GM15510 (cell line): ENCODE measurements around the gene KCMF1.

Source experiments
- POLR2A ChIP-seq: IDR thresholded peaks from 3 replicates; pipeline ENCODE4 v1.6.1; 2011; ENCODE audit warnings: borderline replicate concordance; ENCODE audit not compliant: insufficient read length; ENCODE audit errors: extremely low read depth

Gene KCMF1

DNA sequence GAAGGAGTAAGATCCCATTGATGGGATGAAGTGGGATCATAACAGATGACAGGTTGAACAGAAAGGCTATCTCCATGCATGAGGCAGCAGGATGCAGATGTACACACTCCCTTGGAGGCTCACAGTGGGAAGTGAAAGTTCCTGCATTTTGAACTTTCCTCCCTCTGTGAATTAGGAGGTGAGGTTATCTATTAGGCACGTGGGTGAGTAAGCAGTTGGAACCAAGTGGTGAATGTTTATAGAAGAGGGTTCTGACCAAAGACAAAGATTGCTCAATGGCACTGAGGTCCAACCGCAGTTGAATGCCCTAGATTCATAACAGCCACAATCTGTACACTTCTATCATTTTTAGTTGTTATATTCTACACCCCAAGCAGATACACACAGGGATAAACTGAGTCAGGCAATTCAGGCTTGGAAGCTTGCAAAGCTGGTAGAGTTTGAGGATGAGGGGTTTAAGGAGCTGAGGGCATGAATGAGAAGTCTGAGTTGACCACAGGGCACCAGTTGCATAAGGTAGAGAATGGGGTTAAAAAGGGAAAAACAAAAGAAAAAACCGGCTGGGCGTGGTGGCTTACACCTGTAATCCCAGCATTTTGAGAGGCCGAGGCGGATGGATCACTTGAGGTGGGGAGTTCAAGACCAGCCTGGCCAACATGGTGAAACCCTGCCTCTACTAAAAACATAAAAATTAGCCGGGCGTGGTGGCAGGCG is 7.1 kb upstream of the KCMF1 start:
- no peak for TF ChIP-seq POLR2A

DNA sequence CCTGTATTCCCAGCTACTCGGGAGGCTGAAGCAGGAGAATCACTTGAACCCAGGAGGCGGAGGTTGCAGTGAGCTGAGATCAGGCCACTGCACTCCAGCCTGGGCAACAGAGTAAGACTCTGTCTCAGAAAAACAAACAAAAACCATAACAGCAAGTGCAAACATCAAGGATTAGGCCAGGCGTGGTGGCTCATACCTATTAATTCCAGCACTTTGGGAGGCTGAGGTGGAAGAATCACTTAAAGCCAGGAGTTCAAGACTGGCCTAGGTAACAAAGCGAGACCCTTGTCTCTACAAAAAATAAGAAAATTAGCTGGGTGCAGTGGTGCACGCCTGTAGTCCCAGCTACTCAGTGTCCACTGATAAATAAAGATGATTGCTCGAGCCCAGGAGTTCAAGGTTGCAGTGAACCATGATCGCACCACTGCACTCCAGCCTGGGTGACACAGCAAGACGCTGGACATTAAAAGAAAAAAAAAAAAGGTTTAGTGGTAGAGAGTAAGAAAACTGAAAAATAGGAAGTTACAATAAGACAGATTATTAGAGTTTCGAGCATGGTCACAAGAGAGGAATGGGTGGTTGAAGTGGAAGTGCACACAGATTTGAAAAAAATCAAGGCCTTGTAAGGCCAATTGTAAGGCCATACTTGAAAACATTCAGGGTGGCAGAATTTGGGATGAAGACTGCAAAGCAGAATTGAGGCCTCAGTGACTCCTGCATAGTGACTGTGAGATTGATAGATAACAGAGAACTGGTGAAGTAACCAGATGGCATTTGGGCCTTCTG is 6.4 kb upstream of the KCMF1 start:
- no peak for TF ChIP-seq POLR2A

- TF ChIP-seq POLR2A = no peak
Measured at GRCh38 chr2:84965192-84965516, 5.8 kb upstream of the KCMF1 start.

- TF ChIP-seq POLR2A = no peak
Measured at GRCh38 chr2:84965827-84966226, 5.1 kb upstream of the KCMF1 start.

GRCh38 chr2:84966731-84967130 is 4.2 kb upstream of the KCMF1 start:
- TF ChIP-seq POLR2A = no peak

- TF ChIP-seq POLR2A = no peak
Measured at GRCh38 chr2:84969511-84970209, 1.3 kb upstream of the KCMF1 start.

DNA sequence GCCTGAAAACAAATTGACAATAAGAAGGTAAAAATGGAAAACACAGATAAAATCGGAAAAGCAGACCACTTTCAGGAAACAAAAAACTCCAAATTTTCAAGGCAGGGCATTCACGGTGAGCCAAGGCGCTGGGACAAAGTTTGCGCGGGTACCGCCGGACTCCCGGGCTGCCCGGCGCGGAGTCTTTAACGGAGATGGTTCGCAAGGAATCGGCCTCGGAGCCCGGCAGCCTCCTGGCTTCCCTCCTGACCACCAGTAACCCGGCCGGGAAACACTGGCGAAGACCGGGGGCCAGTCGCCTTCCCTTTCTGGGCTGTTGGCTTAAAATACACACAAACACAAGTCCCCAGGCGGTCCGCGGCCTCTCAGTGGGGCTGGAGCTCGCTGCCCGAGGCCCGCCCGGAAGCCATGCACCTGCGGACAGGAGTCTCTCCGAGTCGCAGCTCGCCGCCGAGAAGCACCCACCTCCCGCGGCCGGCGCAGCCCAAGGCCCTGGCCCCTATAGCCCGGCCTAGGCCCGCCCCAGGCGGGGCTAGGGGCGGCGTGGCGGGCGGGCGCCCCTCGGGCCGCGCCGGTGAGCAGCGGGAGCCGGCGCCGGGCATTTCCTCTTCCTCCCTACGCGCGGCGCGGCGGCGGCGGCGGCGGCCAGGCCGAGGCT is 622 bp upstream of the KCMF1 start:
- TF ChIP-seq POLR2A = peak; percentile 71

GRCh38 chr2:84971510-84972206 is 697 bp downstream of the KCMF1 start:
- TF ChIP-seq POLR2A = no peak

DNA sequence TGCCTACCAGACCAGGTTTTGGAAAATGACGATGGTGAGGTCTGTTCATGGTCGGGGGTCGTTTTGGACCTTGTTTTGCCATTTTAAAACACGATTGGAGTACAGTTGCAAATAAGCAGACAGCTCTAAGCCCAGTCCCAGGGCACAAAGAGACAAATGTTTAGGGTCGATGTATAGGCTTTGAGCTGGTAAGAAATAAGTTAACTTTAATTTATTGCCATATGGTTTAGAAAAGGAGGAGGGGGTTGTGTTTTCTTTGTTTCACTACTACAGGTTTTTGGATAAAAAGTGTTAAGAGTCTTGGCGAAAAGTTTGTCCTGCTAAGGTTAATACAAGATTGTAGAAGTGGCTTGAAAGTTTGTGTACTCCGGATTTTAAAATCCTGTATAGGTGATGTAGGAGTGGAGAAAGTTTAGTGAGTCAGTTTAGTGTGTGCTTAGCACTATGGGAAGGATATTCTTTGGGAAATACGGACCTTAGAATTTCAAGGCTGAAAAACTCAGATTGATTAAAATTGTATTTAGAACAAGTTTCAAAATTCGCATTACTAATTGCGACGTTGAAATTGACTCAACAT is 1.3 kb downstream of the KCMF1 start:
- TF ChIP-seq POLR2A = no peak

DNA sequence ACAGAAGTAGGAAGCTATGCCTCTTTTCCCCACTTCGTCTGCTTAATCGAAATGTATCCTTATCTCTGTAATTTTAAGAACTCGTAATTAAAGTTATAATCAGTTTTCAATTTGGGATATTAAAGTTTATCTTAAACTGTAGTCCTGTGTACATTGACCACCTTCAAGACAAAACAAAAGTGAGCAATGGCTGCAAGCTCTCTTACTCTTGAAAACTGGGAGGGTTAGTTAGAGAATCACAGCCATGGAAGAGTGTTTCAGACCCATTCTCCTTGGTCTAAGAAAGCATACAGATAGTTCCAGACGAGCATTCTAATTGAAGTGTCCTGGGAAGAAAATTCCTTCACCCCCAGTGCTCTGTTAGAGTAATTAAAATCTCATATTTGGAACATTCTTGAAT is 2.0 kb downstream of the KCMF1 start:
- no peak for TF ChIP-seq POLR2A

- no peak for TF ChIP-seq POLR2A
Measured at GRCh38 chr2:84980263-84980983, 9.5 kb downstream of the KCMF1 start.

DNA sequence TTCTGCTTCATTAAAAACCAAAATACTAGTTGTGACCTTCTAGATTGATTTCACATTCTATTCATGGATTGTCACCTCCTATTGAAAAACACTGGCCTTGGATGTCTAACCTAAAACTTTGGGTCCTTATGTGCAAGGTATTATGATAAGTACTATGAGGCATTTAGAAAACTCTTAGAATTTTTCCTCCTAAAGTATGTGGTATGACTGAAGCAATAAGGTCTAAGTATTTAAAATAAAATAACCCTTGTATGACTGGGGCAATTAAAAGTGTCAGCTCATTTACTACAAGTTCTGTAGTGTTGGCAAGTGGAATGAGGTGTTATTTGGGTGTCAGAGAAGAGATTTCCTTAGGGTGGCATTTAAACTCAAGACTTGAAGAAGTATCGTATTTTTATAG is 15.1 kb downstream of the KCMF1 start:
- no peak for TF ChIP-seq POLR2A

- TF ChIP-seq POLR2A = no peak
Measured at GRCh38 chr2:84989422-84989821, 18.5 kb downstream of the KCMF1 start.

DNA sequence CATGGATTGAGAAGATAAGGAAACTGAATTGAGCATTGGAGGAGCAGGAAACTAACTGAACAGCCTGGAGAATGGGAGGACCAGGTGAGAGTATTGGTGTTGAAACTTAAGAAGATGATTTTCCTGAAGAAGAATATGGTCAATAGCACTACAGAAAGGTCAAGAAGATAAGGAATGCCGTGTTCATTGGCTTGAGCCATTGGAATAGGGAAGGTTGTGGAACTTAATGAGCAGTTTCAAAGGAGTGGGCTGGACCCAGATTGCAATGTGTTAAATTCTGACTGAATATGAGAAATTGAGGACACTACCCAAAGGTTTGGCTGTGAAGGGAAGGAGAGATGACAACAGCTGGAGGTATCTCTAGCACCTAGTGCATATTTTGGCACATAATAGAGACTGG is 19.0 kb downstream of the KCMF1 start:
- no peak for TF ChIP-seq POLR2A
